Osteocyte (in vitro differentiated cells): ENCODE results near the gene ANTKMT. TPM values are rescaled to one million over a fixed set of nuclear protein-coding genes. Genes with fewer than 3 reads are reported as not detected.

Experiments used
- DNase-seq: peaks from one replicate; pipeline ENCODE4 v3.0.0; 2021; ENCODE audit warnings: mixed read lengths; ENCODE audit not compliant: unreplicated experiment; ENCODE audit errors: extremely low spot score
- H3K27ac Mint-ChIP-seq: one replicate; pipeline ENCODE4 v1.8.0; 2021; ENCODE audit warnings: mild to moderate bottlenecking, mixed read lengths; ENCODE audit not compliant: unreplicated experiment
- H3K27me3 Mint-ChIP-seq: one replicate; pipeline ENCODE4 v1.8.0; 2021; ENCODE audit warnings: mixed read lengths; ENCODE audit not compliant: unreplicated experiment
- H3K36me3 Mint-ChIP-seq: one replicate; pipeline ENCODE4 v1.8.0; 2021; ENCODE audit warnings: mixed read lengths; ENCODE audit not compliant: unreplicated experiment
- H3K4me1 Mint-ChIP-seq: one replicate; pipeline ENCODE4 v1.8.0; 2021; ENCODE audit warnings: mixed read lengths; ENCODE audit not compliant: unreplicated experiment
- H3K4me3 Mint-ChIP-seq: one replicate; pipeline ENCODE4 v1.8.0; 2021; ENCODE audit warnings: mild to moderate bottlenecking, moderate library complexity, mixed read lengths; ENCODE audit not compliant: unreplicated experiment
- H3K9me3 Mint-ChIP-seq: one replicate; pipeline ENCODE4 v1.8.0; 2021; ENCODE audit warnings: mixed read lengths; ENCODE audit not compliant: unreplicated experiment
- CTCF ChIP-seq: fragments of 200-600 bp; sonication (generic); IDR thresholded peaks from 2 replicates; pipeline ENCODE4 v1.5.0; 2021; ENCODE audit warnings: antibody characterized with exemption, mild to moderate bottlenecking, moderate library complexity
- total RNA-seq: library from RNA; stranded (reverse); gene quantifications from 2 replicates; pipeline ENCODE4 v1.2.1, GENCODE V29; 2021

Gene ANTKMT
- total RNA-seq, 1 donor from 2014 or later: 41.7 TPM

DNA sequence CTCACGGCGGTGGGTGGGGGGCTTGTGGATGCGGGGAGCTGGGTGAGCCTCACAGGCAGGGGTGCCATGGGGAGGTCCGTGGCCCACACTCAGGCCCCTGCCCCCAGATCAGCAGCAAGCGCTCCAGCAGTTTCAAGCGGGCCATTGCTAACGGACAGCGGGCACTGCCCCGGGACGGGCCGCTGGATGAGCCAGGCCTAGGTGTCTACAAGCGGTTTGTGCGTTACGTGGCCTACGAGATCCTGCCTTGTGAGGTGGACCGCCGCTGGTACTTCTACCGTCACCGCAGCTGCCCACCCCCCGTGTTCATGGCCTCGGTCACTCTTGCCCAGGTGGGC, 44.4 kb upstream of the ANTKMT start:
- TF ChIP-seq CTCF: no peak
- peaks cover 7% of the 10 kb centered on the region for H3K36me3 Mint-ChIP-seq
- no peaks in the 10 kb centered on the region for H3K9me3 Mint-ChIP-seq
- H3K27ac Mint-ChIP-seq: no peak overlapping the region
- peaks cover 17% of the 10 kb centered on the region for H3K4me1 Mint-ChIP-seq
- H3K4me3 Mint-ChIP-seq: no peak overlapping the region
- H3K27me3 Mint-ChIP-seq: no peaks in the 10 kb centered on the region
- DNase-seq: no peak

DNA sequence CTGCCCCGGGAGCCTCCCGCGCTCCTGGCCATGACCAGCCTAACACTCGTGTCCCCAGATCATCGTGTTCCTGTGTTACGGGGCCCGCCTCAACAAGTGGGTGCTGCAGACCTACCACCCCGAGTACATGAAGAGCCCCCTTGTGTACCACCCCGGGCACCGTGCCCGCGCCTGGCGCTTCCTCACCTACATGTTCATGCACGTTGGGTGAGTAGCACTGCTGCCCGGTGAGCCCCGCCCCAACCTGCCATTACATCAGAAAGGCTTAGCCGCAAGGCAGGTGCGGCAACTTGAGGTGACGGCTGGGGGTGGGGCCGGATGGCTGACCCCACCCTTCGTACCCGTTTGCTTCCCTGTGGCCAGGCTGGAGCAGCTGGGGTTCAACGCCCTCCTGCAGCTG, 44.0 kb upstream of the ANTKMT start:
- peaks cover 10% of the 10 kb centered on the region for H3K36me3 Mint-ChIP-seq
- no peaks in the 10 kb centered on the region for H3K9me3 Mint-ChIP-seq
- H3K27me3 Mint-ChIP-seq: no peaks in the 10 kb centered on the region
- H3K4me3 Mint-ChIP-seq: no peak overlapping the region
- no peak for DNase-seq
- TF ChIP-seq CTCF: no peak
- peaks cover 20% of the 10 kb centered on the region for H3K4me1 Mint-ChIP-seq
- H3K27ac Mint-ChIP-seq: no peak overlapping the region

GRCh38 chr16:677316-678190, 43.4 kb upstream of the ANTKMT start:
- Mint-ChIP-seq H3K27ac (no peak overlapping the region), H3K27me3 (no peaks in the 10 kb centered on the region), H3K9me3 (no peaks in the 10 kb centered on the region), H3K4me1 (peaks cover 23% of the 10 kb centered on the region), H3K4me3 (no peak overlapping the region), H3K36me3 (peaks cover 12% of the 10 kb centered on the region)
- no peak for TF ChIP-seq CTCF
- no peak for DNase-seq

- DNase-seq: no peak
- H3K36me3 Mint-ChIP-seq: peaks cover 11% of the 10 kb centered on the region
- H3K27me3 Mint-ChIP-seq: no peaks in the 10 kb centered on the region
- H3K9me3 Mint-ChIP-seq: no peaks in the 10 kb centered on the region
- TF ChIP-seq CTCF: no peak
- H3K4me3 Mint-ChIP-seq: no peak overlapping the region
- H3K27ac Mint-ChIP-seq: no peak overlapping the region
- peaks cover 26% of the 10 kb centered on the region for H3K4me1 Mint-ChIP-seq
These were observed 42.6 kb upstream of the ANTKMT start for GRCh38 chr16:678209-678857.
